Glutamatergic neuron (in vitro differentiated cells): ENCODE results near the gene PODXL. TPM values are rescaled to one million over a fixed set of nuclear protein-coding genes. Genes with fewer than 3 reads are reported as not detected.

Experiments used
- DNase-seq: peaks from one replicate; pipeline ENCODE4 v3.0.0; 2022
- H3K27ac Mint-ChIP-seq: one replicate; pipeline ENCODE4 v1.8.0; 2020; ENCODE audit warnings: mild to moderate bottlenecking, mixed read lengths, inconsistent platforms; ENCODE audit not compliant: unreplicated experiment
- H3K27me3 Mint-ChIP-seq: one replicate; pipeline ENCODE4 v1.8.0; 2020; ENCODE audit warnings: mild to moderate bottlenecking, moderate library complexity, mixed read lengths, inconsistent platforms; ENCODE audit not compliant: unreplicated experiment
- H3K36me3 Mint-ChIP-seq: one replicate; pipeline ENCODE4 v1.8.0; 2020; ENCODE audit warnings: mild to moderate bottlenecking, mixed read lengths, inconsistent platforms; ENCODE audit not compliant: unreplicated experiment
- H3K4me1 Mint-ChIP-seq: one replicate; pipeline ENCODE4 v1.8.0; 2020; ENCODE audit warnings: mild to moderate bottlenecking, low read depth, mixed read lengths, inconsistent platforms; ENCODE audit not compliant: unreplicated experiment
- H3K4me3 Mint-ChIP-seq: one replicate; pipeline ENCODE4 v1.8.0; 2020; ENCODE audit warnings: mild to moderate bottlenecking, mixed read lengths, inconsistent platforms; ENCODE audit not compliant: unreplicated experiment
- H3K9me3 Mint-ChIP-seq: one replicate; pipeline ENCODE4 v1.8.0; 2020; ENCODE audit warnings: mild to moderate bottlenecking, moderate library complexity, mixed read lengths, inconsistent platforms; ENCODE audit not compliant: unreplicated experiment
- CTCF ChIP-seq: fragments of 200-600 bp; sonication (generic); IDR thresholded peaks from one replicate; pipeline ENCODE4 v1.5.0; 2021; ENCODE audit not compliant: partially characterized antibody, unreplicated experiment
- total RNA-seq: library from RNA; stranded (reverse); fragmentation: NEBNext Ultra II Directional; extraction: Animal tissue kit (Norgen Biotek cat#: 25700); gene quantifications from one replicate; pipeline ENCODE4 v1.2.1, GENCODE V29; 2021; ENCODE audit not compliant: unreplicated experiment

PODXL gene
- total RNA-seq, 1 donor from 2014 or later = 12.3 TPM

- TF ChIP-seq CTCF = no peak
- no peak for DNase-seq
- H3K9me3 Mint-ChIP-seq = no peaks in the 10 kb centered on the region
These were observed 67.2 kb downstream of the PODXL start for GRCh38 chr7:131489196-131489595.

GRCh38 chr7:131488361-131488760, 68.1 kb downstream of the PODXL start:
- H3K27ac Mint-ChIP-seq = no peak overlapping the region
- H3K4me3 Mint-ChIP-seq = no peak overlapping the region
- no peaks in the 10 kb centered on the region for H3K36me3 Mint-ChIP-seq
- H3K9me3 Mint-ChIP-seq = no peaks in the 10 kb centered on the region
- DNase-seq = no peak
- H3K4me1 Mint-ChIP-seq = peaks cover 7% of the 10 kb centered on the region
- peak; percentile 65 for TF ChIP-seq CTCF
- H3K27me3 Mint-ChIP-seq = no peaks in the 10 kb centered on the region

More at GRCh38 chr7:131489196-131489595, 67.2 kb downstream of the PODXL start:
- peaks cover 10% of the 10 kb centered on the region for H3K4me1 Mint-ChIP-seq
- no peaks in the 10 kb centered on the region for H3K36me3 Mint-ChIP-seq
- no peaks in the 10 kb centered on the region for H3K27me3 Mint-ChIP-seq
- no peak overlapping the region for H3K4me3 Mint-ChIP-seq
- no peak overlapping the region for H3K27ac Mint-ChIP-seq

DNA sequence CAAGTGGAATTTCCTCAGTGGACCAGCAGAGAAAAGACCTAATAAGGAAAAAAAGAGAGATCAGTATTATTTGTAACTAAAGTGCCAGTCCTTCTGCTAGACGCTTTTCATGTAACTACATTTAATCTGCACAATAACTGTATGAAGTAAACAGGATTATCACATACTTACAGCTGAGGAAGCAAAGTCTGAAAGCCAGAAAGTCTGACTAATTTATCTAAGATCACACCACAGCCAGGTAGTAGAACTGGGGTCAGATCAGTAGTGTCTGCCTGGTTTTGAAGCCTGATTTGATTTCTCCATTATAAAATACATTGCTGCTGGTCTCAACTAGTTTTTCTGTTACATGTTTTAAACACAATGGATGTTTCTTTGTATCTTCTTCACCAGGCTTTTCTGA, 69.2 kb downstream of the PODXL start:
- no peaks in the 10 kb centered on the region for H3K36me3 Mint-ChIP-seq
- no peaks in the 10 kb centered on the region for H3K9me3 Mint-ChIP-seq
- no peak overlapping the region for H3K4me3 Mint-ChIP-seq
- H3K27me3 Mint-ChIP-seq = no peaks in the 10 kb centered on the region
- H3K27ac Mint-ChIP-seq = no peak overlapping the region
- TF ChIP-seq CTCF = no peak
- H3K4me1 Mint-ChIP-seq = peaks cover 3% of the 10 kb centered on the region
- no peak for DNase-seq

DNA sequence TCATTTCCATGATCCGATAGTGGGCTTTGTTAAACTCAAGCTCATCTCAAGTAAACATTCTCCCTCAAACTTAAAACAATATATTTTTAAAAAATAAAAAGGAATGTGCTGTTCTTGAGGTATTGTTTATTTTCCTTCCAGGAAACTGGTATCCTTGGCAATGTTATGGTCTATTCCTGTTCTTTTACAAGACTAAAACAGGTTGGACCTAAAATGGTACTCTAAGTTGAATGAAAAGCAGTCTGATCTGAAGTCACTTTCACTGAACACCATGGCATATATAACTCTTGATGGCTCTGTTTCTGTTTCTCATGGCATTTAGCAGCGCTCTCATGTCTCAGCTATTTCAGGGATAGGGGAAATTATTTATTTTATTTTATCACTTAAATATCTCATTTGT, 70.1 kb downstream of the PODXL start:
- Mint-ChIP-seq H3K4me1 (peaks cover 3% of the 10 kb centered on the region), H3K4me3 (no peak overlapping the region), H3K27ac (no peak overlapping the region), H3K36me3 (no peaks in the 10 kb centered on the region), H3K27me3 (no peaks in the 10 kb centered on the region), H3K9me3 (no peaks in the 10 kb centered on the region)
- no peak for TF ChIP-seq CTCF
- DNase-seq = no peak

DNA sequence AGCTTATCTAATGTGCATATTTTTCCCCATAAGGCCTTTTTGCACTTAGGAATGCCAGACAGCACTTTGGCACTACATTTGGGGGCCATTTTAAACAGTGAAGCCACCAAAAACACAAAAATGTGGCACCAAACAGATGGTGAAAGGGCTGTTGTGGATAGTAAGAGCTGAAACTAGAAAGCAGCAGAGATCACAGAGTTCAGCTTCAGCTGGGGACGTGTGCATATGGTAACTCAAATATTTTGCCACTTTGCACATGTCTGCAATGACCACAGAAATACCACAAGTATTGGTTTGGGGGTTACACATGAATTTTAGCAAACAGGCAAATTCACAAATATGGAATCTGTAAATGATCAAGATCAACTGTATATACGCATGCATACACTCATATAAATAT, 72.8 kb downstream of the PODXL start:
- Mint-ChIP-seq H3K27ac (no peak overlapping the region), H3K27me3 (no peaks in the 10 kb centered on the region), H3K4me1 (peaks cover 3% of the 10 kb centered on the region), H3K4me3 (no peak overlapping the region), H3K36me3 (no peaks in the 10 kb centered on the region), H3K9me3 (no peaks in the 10 kb centered on the region)
- no peak for DNase-seq
- no peak for TF ChIP-seq CTCF
